ENCODE measurements around the gene ADCY10. TPM values are rescaled to one million over a fixed set of nuclear protein-coding genes. Genes with fewer than 3 reads are reported as not detected.

Gene ADCY10
- total RNA-seq, 1 experiment from 2014 or later, result 0.10 TPM

- Histone ChIP-seq H3K27ac (ENCODE audit: low read length) (no peak overlapping the region), H3K27me3 (ENCODE audit: control insufficient read depth, insufficient read depth, low read length) (no peaks in the 10 kb centered on the region), H3K36me3 (ENCODE audit: control insufficient read depth, insufficient read depth, low read length) (no peaks in the 10 kb centered on the region), H3K9me3 (ENCODE audit: control insufficient read depth, insufficient read depth, low read depth, low read length) (no peaks in the 10 kb centered on the region), H3K4me3 (ENCODE audit: low read depth in 2 of 2, low read length in 2 of 2) (no peak overlapping the region), H3K4me1 (ENCODE audit: control insufficient read depth, insufficient read depth, low read length) (no peaks in the 10 kb centered on the region)
- intact Hi-C loops (cut with micrococcal nuclease; ENCODE audit: unreplicated experiment) (no loop called here), in situ Hi-C loops (cut with HindIII; ENCODE audit: low pct_unique_long_range_greater_than_20kb, low sequenced_read_pairs) (no loop called here)
- ChIA-PET CTCF (interaction anchor here (0.7 kb wide), 1 partner anchor 112 kb away, joined by 3 read pairs; no protein-coding TSS in a partner anchor), POLR2A (no interaction called here)
- DNase-seq (ENCODE audit: low read depth, low spot score) (no peak), ATAC-seq (no peak)
- no TSS peak for BruUV-seq (replicated peaks)
- TF ChIP-seq CTCF (IDR thresholded peaks at IDR 0.05), result no peak
- TF ChIP-seq TCF7L2 (IDR thresholded peaks at IDR 0.05; ENCODE audit: low read depth, low read length), result no peak
- TF ChIP-seq REST (IDR thresholded peaks at IDR 0.05; ENCODE audit: insufficient read depth in 1 of 2, low read depth in 2 of 2, low read length in 1 of 2), result no peak
- no peak for TF ChIP-seq SIN3A (IDR thresholded peaks at IDR 0.05; ENCODE audit: borderline replicate concordance, insufficient read depth, low read depth, low read length)
- TF ChIP-seq POLR2AphosphoS5 (IDR thresholded peaks at IDR 0.05; ENCODE audit: low read depth, low read length), result no peak
These were observed 113.7 kb downstream of the ADCY10 start for GRCh38 chr1:167800251-167800650.

- in situ Hi-C loops (cut with HindIII; ENCODE audit: low pct_unique_long_range_greater_than_20kb, low sequenced_read_pairs), result no loop called here
- H3K4me3 ChIP-seq (ENCODE audit: low read depth in 2 of 2, low read length in 2 of 2), result no peak overlapping the region
These were observed 114.2 kb downstream of the ADCY10 start for GRCh38 chr1:167799747-167800146.

More at GRCh38 chr1:167799747-167800146, 114.2 kb downstream of the ADCY10 start:
- DNase-seq (ENCODE audit: low read depth, low spot score) (no peak), ATAC-seq (no peak)
- Histone ChIP-seq H3K27me3 (ENCODE audit: control insufficient read depth, insufficient read depth, low read length) (no peaks in the 10 kb centered on the region), H3K36me3 (ENCODE audit: control insufficient read depth, insufficient read depth, low read length) (no peaks in the 10 kb centered on the region), H3K9me3 (ENCODE audit: control insufficient read depth, insufficient read depth, low read depth, low read length) (no peaks in the 10 kb centered on the region), H3K27ac (ENCODE audit: low read length) (no peak overlapping the region), H3K4me1 (ENCODE audit: control insufficient read depth, insufficient read depth, low read length) (no peaks in the 10 kb centered on the region)
- TF ChIP-seq REST (IDR thresholded peaks at IDR 0.05; ENCODE audit: insufficient read depth in 1 of 2, low read depth in 2 of 2, low read length in 1 of 2), result no peak
- no peak for TF ChIP-seq SIN3A (IDR thresholded peaks at IDR 0.05; ENCODE audit: borderline replicate concordance, insufficient read depth, low read depth, low read length)
- no peak for TF ChIP-seq POLR2AphosphoS5 (IDR thresholded peaks at IDR 0.05; ENCODE audit: low read depth, low read length)
- TF ChIP-seq TCF7L2 (IDR thresholded peaks at IDR 0.05; ENCODE audit: low read depth, low read length), result no peak
- no peak for TF ChIP-seq CTCF (IDR thresholded peaks at IDR 0.05)
- intact Hi-C loops (cut with micrococcal nuclease; ENCODE audit: unreplicated experiment), result no loop called here
- ChIA-PET POLR2A (no interaction called here), CTCF (interaction anchor here (0.7 kb wide), 1 partner anchor 112 kb away, joined by 3 read pairs; no protein-coding TSS in a partner anchor)
- BruUV-seq (replicated peaks), result no TSS peak
